ENCODE measurements around the gene ARID5A. TPM values are rescaled to one million over a fixed set of nuclear protein-coding genes. Genes with fewer than 3 reads are reported as not detected.

The ARID5A gene
- total RNA-seq, 1 donor from 2014 or later: 16.4 TPM

GRCh38 chr2:96594691-96595152, 58.2 kb downstream of the ARID5A start:
- H3K9me3 Mint-ChIP-seq (ENCODE audit: unreplicated experiment): no peaks in the 10 kb centered on the region
- no peaks in the 10 kb centered on the region for H3K4me1 Mint-ChIP-seq (ENCODE audit: unreplicated experiment)
- no peak for TF ChIP-seq CTCF (IDR thresholded peaks at IDR 0.05; ENCODE audit: unreplicated experiment)
- H3K27me3 Mint-ChIP-seq (ENCODE audit: unreplicated experiment): no peaks in the 10 kb centered on the region
- DNase-seq (ENCODE audit: low spot score): no peak
- H3K27ac Mint-ChIP-seq (ENCODE audit: unreplicated experiment): no peak overlapping the region
- H3K36me3 Mint-ChIP-seq (ENCODE audit: low read depth, unreplicated experiment): peaks cover 38% of the 10 kb centered on the region
- peak overlapping the region; percentile 67 for H3K4me3 Mint-ChIP-seq (ENCODE audit: unreplicated experiment)

GRCh38 chr2:96596596-96596995, 60.0 kb downstream of the ARID5A start:
- peaks cover 2% of the 10 kb centered on the region for H3K4me1 Mint-ChIP-seq (ENCODE audit: unreplicated experiment)
- no peak for TF ChIP-seq CTCF (IDR thresholded peaks at IDR 0.05; ENCODE audit: unreplicated experiment)
- no peak for DNase-seq (ENCODE audit: low spot score)
- no peaks in the 10 kb centered on the region for H3K9me3 Mint-ChIP-seq (ENCODE audit: unreplicated experiment)
- no peak overlapping the region for H3K4me3 Mint-ChIP-seq (ENCODE audit: unreplicated experiment)
- H3K27me3 Mint-ChIP-seq (ENCODE audit: unreplicated experiment): no peaks in the 10 kb centered on the region
- H3K36me3 Mint-ChIP-seq (ENCODE audit: low read depth, unreplicated experiment): peaks cover 50% of the 10 kb centered on the region
- no peak overlapping the region for H3K27ac Mint-ChIP-seq (ENCODE audit: unreplicated experiment)

- no peak for TF ChIP-seq CTCF (IDR thresholded peaks at IDR 0.05; ENCODE audit: unreplicated experiment)
- Mint-ChIP-seq H3K9me3 (ENCODE audit: unreplicated experiment) (no peaks in the 10 kb centered on the region), H3K27ac (ENCODE audit: unreplicated experiment) (no peak overlapping the region), H3K36me3 (ENCODE audit: low read depth, unreplicated experiment) (peaks cover 42% of the 10 kb centered on the region), H3K4me3 (ENCODE audit: unreplicated experiment) (no peak overlapping the region), H3K27me3 (ENCODE audit: unreplicated experiment) (no peaks in the 10 kb centered on the region), H3K4me1 (ENCODE audit: unreplicated experiment) (peaks cover 6% of the 10 kb centered on the region)
- no peak for DNase-seq (ENCODE audit: low spot score)
These were observed 63.4 kb downstream of the ARID5A start for GRCh38 chr2:96599941-96600340.

GRCh38 chr2:96601382-96602292, 65.1 kb downstream of the ARID5A start:
- H3K27ac Mint-ChIP-seq (ENCODE audit: unreplicated experiment): no peak overlapping the region
- peaks cover 44% of the 10 kb centered on the region for H3K36me3 Mint-ChIP-seq (ENCODE audit: low read depth, unreplicated experiment)

More at GRCh38 chr2:96601382-96602292, 65.1 kb downstream of the ARID5A start:
- no peak for TF ChIP-seq CTCF (IDR thresholded peaks at IDR 0.05; ENCODE audit: unreplicated experiment)
- Mint-ChIP-seq H3K4me3 (ENCODE audit: unreplicated experiment) (no peak overlapping the region), H3K27me3 (ENCODE audit: unreplicated experiment) (no peaks in the 10 kb centered on the region), H3K4me1 (ENCODE audit: unreplicated experiment) (peaks cover 6% of the 10 kb centered on the region), H3K9me3 (ENCODE audit: unreplicated experiment) (no peaks in the 10 kb centered on the region)
- DNase-seq (ENCODE audit: low spot score): no peak

Other genes starting within 250 kb of the ARID5A start
- 168 TPM for gene SNRNP200, start 231.2 kb upstream of the ARID5A start, total RNA-seq (ENCODE audit: unreplicated experiment)
- 1.8 TPM for gene ITPRIPL1, start 211.4 kb upstream of the ARID5A start, total RNA-seq (ENCODE audit: unreplicated experiment)
- 9.7 TPM for gene NCAPH, start 201.0 kb upstream of the ARID5A start, total RNA-seq (ENCODE audit: unreplicated experiment)
- not detected for gene NEURL3, start 31.4 kb upstream of the ARID5A start, total RNA-seq (ENCODE audit: unreplicated experiment)
- 36.3 TPM for gene KANSL3, start 101.6 kb downstream of the ARID5A start, total RNA-seq (ENCODE audit: unreplicated experiment)
- gene FER1L5, start 106.0 kb downstream of the ARID5A start, total RNA-seq (ENCODE audit: unreplicated experiment): 1.0 TPM
- gene LMAN2L, start 203.3 kb downstream of the ARID5A start, total RNA-seq (ENCODE audit: unreplicated experiment): 19.4 TPM
- 5.9 TPM for gene CNNM4, start 224.2 kb downstream of the ARID5A start, total RNA-seq (ENCODE audit: unreplicated experiment)